Measurements from ENCODE around the gene FAM240A. TPM values are rescaled to one million over a fixed set of nuclear protein-coding genes. Genes with fewer than 3 reads are reported as not detected.

FAM240A gene
- total and polyA plus RNA-seq, 7 experiments from 2014 or later, result not detected

- ChIA-PET CTCF (interaction anchor here (0.7 to 6.8 kb wide), 17 partner anchors 9 to 1271 kb away, joined by 3 to 113 read pairs (median 4); partner anchors contain the start of gene RTP3), POLR2A (interaction anchor here (0.6 to 2.4 kb wide), 3 partner anchors 9 to 146 kb away, joined by 3 to 18 read pairs (median 3); no protein-coding TSS in a partner anchor)
- peaks cover 13 to 42% (median 30%) of the 10 kb centered on the region in 7 donors for H3K4me1 Mint-ChIP-seq
- no peaks in the 10 kb centered on the region for H3K9me3 Mint-ChIP-seq
- intact Hi-C loops (cut with micrococcal nuclease), result loop anchor here (1.0 to 2.0 kb wide), 4 partner anchors 63 to 142 kb away; partner anchors contain the start of gene ALS2CL (in 1 of the 2)
- peak overlapping the region; percentile 67 to 86 (median 79) for H3K4me3 Mint-ChIP-seq
- ATAC-seq (peak; percentile 98), DNase-seq (peak; percentile 61 to 82 (median 77))
- no peaks in the 10 kb centered on the region for H3K9me3 ChIP-seq (ENCODE audit: control insufficient read depth in 2 of 3, low read length in 3 of 3)
- H3K27ac ChIP-seq (ENCODE audit: low read depth, low read length), result peak overlapping the region; percentile 62
- peak overlapping the region; percentile 76 to 97 (median 90) for H3K27ac Mint-ChIP-seq
- peak overlapping the region; percentile 73 for H3K4me3 ChIP-seq (ENCODE audit: low read length)
- no peaks in the 10 kb centered on the region for H3K36me3 ChIP-seq (ENCODE audit: control insufficient read depth in 2 of 3, insufficient read depth in 3 of 3, low read length in 3 of 3)
- H3K27me3 ChIP-seq (ENCODE audit: control insufficient read depth in 2 of 2, insufficient read depth in 2 of 2, low read length in 2 of 2), result no peaks in the 10 kb centered on the region
- peaks cover 9 to 29% of the 10 kb centered on the region in 2 donors for H3K4me1 ChIP-seq (ENCODE audit: control insufficient read depth in 2 of 2, insufficient read depth in 2 of 2, low read length in 2 of 2)
- H3K36me3 Mint-ChIP-seq, result no peaks in the 10 kb centered on the region
- peaks cover 0 to 17% (median 0%) of the 10 kb centered on the region in 5 donors for H3K27me3 Mint-ChIP-seq
Measured at GRCh38 chr3:46629551-46630517, 17.5 kb downstream of the FAM240A start.

DNA sequence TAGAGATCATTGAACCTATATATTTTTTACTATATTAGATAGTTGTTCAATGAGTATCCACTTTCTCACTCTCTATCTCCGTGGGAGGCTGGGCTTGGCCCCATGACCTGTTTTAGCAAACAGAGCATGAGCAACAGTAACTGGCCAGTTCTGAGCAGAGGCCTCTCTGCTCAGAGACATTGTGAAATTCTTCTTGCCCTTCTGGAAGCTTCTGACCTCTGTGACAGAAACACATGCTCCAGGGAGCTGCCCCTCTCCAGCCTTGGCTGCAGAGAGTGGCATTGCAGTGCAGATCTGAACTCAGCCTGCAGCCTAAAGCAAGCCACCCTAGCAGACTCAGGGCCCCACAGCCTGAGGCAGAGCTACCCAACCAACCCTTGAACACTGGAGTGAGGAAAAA is 20.5 kb downstream of the FAM240A start:
- Histone ChIP-seq H3K4me1 (ENCODE audit: control insufficient read depth in 2 of 2, insufficient read depth in 2 of 2, low read length in 2 of 2) (peaks cover 9 to 31% of the 10 kb centered on the region in 2 donors), H3K9me3 (ENCODE audit: control insufficient read depth in 2 of 3, low read length in 3 of 3) (no peaks in the 10 kb centered on the region), H3K4me3 (ENCODE audit: low read length) (no peak overlapping the region), H3K27ac (ENCODE audit: low read depth, low read length) (no peak overlapping the region), H3K27me3 (ENCODE audit: control insufficient read depth in 2 of 2, insufficient read depth in 2 of 2, low read length in 2 of 2) (no peaks in the 10 kb centered on the region), H3K36me3 (ENCODE audit: control insufficient read depth in 2 of 3, insufficient read depth in 3 of 3, low read length in 3 of 3) (no peaks in the 10 kb centered on the region)
- DNase-seq, result no peak
- Mint-ChIP-seq H3K4me1 (peaks cover 13 to 46% (median 36%) of the 10 kb centered on the region in 7 donors), H3K27me3 (peaks cover 0 to 18% (median 0%) of the 10 kb centered on the region in 5 donors), H3K9me3 (no peaks in the 10 kb centered on the region), H3K36me3 (no peaks in the 10 kb centered on the region), H3K4me3 (no peak overlapping the region), H3K27ac (no peak overlapping the region)
- ChIA-PET CTCF (interaction anchor here (0.7 to 6.8 kb wide), 2 partner anchors 144 to 1018 kb away, joined by 3 to 113 read pairs; no protein-coding TSS in a partner anchor), POLR2A (no interaction called here)
- no peak for ATAC-seq
- intact Hi-C loops (cut with micrococcal nuclease), result no loop called here

DNA sequence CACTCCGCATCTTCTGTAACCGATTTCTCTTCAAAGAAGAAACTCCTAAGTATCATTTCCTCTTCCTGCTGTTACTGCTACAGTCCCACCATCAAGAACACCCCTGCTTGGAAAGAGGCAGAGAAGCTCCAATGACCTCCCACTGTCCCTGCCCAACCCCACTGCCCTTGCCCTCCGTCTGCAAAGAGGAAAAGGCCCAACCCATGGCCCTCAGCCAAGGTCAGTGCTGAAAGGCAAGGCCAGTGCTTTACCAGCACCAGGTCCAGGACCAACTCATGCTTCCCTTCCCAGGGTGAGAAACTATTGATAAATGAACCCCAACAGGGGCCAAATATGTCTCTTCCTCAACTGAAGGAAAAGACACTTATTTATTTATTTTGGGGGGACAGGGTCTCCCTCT is 22.5 kb downstream of the FAM240A start:
- Mint-ChIP-seq H3K4me1 (peaks cover 5 to 30% (median 20%) of the 10 kb centered on the region in 7 donors), H3K27me3 (peaks cover 0 to 16% (median 0%) of the 10 kb centered on the region in 5 donors), H3K27ac (peak overlapping the region in 2 of 9 donors; percentile 8 to 46), H3K36me3 (no peaks in the 10 kb centered on the region), H3K4me3 (peak overlapping the region in 1 of 10 donors; percentile 18), H3K9me3 (peaks cover 0 to 10% (median 0%) of the 10 kb centered on the region in 11 donors)
- DNase-seq (no peak), ATAC-seq (no peak)
- no peak overlapping the region for H3K4me3 ChIP-seq (ENCODE audit: low read length)
- ChIA-PET CTCF (interaction anchor here (1.1 kb wide), 1 partner anchor 146 kb away, joined by 3 read pairs; no protein-coding TSS in a partner anchor), POLR2A (no interaction called here)
- H3K27ac ChIP-seq (ENCODE audit: low read depth, low read length), result no peak overlapping the region
- intact Hi-C loops (cut with micrococcal nuclease), result no loop called here
- H3K9me3 ChIP-seq (ENCODE audit: control insufficient read depth in 2 of 3, low read length in 3 of 3), result no peaks in the 10 kb centered on the region
- H3K4me1 ChIP-seq (ENCODE audit: control insufficient read depth in 2 of 2, insufficient read depth in 2 of 2, low read length in 2 of 2), result peaks cover 5 to 20% of the 10 kb centered on the region in 2 donors
- no peaks in the 10 kb centered on the region for H3K27me3 ChIP-seq (ENCODE audit: control insufficient read depth in 2 of 2, insufficient read depth in 2 of 2, low read length in 2 of 2)
- no peaks in the 10 kb centered on the region for H3K36me3 ChIP-seq (ENCODE audit: control insufficient read depth in 2 of 3, insufficient read depth in 3 of 3, low read length in 3 of 3)

GRCh38 chr3:46639221-46639620 is 26.9 kb downstream of the FAM240A start:
- H3K4me3 ChIP-seq (ENCODE audit: low read length), result no peak overlapping the region
- peaks cover 0 to 8% of the 10 kb centered on the region in 2 donors for H3K4me1 ChIP-seq (ENCODE audit: control insufficient read depth in 2 of 2, insufficient read depth in 2 of 2, low read length in 2 of 2)
- Mint-ChIP-seq H3K4me3 (no peak overlapping the region), H3K27me3 (peaks cover 0 to 35% (median 9%) of the 10 kb centered on the region in 5 donors), H3K4me1 (peaks cover 0 to 17% (median 8%) of the 10 kb centered on the region in 7 donors), H3K9me3 (peaks cover 2 to 30% (median 13%) of the 10 kb centered on the region in 11 donors), H3K36me3 (peaks cover 0 to 12% (median 8%) of the 10 kb centered on the region in 5 donors), H3K27ac (no peak overlapping the region)
- H3K9me3 ChIP-seq (ENCODE audit: control insufficient read depth in 2 of 3, low read length in 3 of 3), result peaks cover 0 to 6% (median 0%) of the 10 kb centered on the region in 3 experiments
- ChIA-PET POLR2A (interaction anchor here (0.6 kb wide), 1 partner anchor 144 kb away, joined by 3 read pairs; no protein-coding TSS in a partner anchor), CTCF (interaction anchor here (1.0 to 1.4 kb wide), 2 partner anchors 9 to 151 kb away, joined by 4 read pairs; no protein-coding TSS in a partner anchor)
- H3K27ac ChIP-seq (ENCODE audit: low read depth, low read length), result no peak overlapping the region
- no peak for DNase-seq
- no peaks in the 10 kb centered on the region for H3K36me3 ChIP-seq (ENCODE audit: control insufficient read depth in 2 of 3, insufficient read depth in 3 of 3, low read length in 3 of 3)
- intact Hi-C loops (cut with micrococcal nuclease), result no loop called here
- ATAC-seq, result no peak
- H3K27me3 ChIP-seq (ENCODE audit: control insufficient read depth in 2 of 2, insufficient read depth in 2 of 2, low read length in 2 of 2), result no peaks in the 10 kb centered on the region

DNA sequence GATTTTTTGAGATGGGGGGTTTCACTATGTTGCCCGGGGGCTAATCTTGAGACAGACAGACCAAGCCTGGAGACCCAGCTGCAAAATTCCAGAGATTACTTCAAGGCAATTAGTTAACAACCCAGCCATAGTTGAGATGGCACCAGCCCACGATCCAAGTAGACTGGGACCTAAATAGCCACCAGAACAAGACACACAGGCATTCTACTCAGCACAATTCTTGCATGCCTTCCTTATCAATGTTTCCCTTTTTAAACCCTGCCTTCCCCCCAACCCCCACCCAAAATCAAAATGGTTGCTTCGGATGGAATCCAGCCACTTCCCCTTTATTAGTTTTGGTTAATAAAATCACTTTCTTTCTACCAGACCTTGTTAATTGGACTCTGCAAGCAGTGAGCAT is 28.6 kb downstream of the FAM240A start:
- Histone ChIP-seq H3K4me1 (ENCODE audit: control insufficient read depth in 2 of 2, insufficient read depth in 2 of 2, low read length in 2 of 2) (no peaks in the 10 kb centered on the region), H3K36me3 (ENCODE audit: control insufficient read depth in 2 of 3, insufficient read depth in 3 of 3, low read length in 3 of 3) (no peaks in the 10 kb centered on the region), H3K9me3 (ENCODE audit: control insufficient read depth in 2 of 3, low read length in 3 of 3) (peaks cover 0 to 6% (median 0%) of the 10 kb centered on the region in 3 experiments), H3K4me3 (ENCODE audit: low read length) (no peak overlapping the region), H3K27me3 (ENCODE audit: control insufficient read depth in 2 of 2, insufficient read depth in 2 of 2, low read length in 2 of 2) (no peaks in the 10 kb centered on the region), H3K27ac (ENCODE audit: low read depth, low read length) (no peak overlapping the region)
- peaks cover 0 to 39% (median 9%) of the 10 kb centered on the region in 5 donors for H3K27me3 Mint-ChIP-seq
- DNase-seq (no peak), ATAC-seq (no peak)
- H3K4me1 Mint-ChIP-seq, result peaks cover 0 to under 1% (median 0%) of the 10 kb centered on the region in 7 donors
- H3K36me3 Mint-ChIP-seq, result peaks cover 0 to 12% (median 8%) of the 10 kb centered on the region in 5 donors
- H3K4me3 Mint-ChIP-seq, result no peak overlapping the region
- H3K27ac Mint-ChIP-seq, result peak overlapping the region in 1 of 9 donors; percentile 20
- intact Hi-C loops (cut with micrococcal nuclease), result no loop called here
- ChIA-PET CTCF (interaction anchor here (0.6 kb wide), 1 partner anchor 226 kb away, joined by 3 read pairs; no protein-coding TSS in a partner anchor), POLR2A (no interaction called here)
- peaks cover 2 to 30% (median 13%) of the 10 kb centered on the region in 11 donors for H3K9me3 Mint-ChIP-seq

DNA sequence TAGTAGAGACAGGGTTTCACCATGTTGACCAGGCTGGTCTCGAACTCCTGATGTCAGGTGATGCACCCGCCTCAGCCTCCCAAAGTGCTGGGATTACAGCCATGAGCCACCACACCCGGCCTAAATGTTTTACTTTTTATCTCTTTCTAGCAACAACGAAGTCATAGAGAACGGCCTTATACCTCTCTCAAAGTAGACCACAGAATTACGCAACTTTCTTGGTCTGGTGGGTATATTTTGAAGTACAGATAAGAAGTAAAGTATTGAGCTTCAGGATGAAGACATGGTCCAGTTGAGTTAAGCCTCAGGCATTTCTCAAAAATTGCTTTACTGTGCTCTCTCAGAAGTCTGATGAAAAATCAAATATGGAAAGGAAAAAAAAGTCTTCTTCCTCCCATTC is 30.6 kb downstream of the FAM240A start:
- Histone ChIP-seq H3K4me3 (ENCODE audit: low read length) (no peak overlapping the region), H3K27me3 (ENCODE audit: control insufficient read depth in 2 of 2, insufficient read depth in 2 of 2, low read length in 2 of 2) (no peaks in the 10 kb centered on the region), H3K4me1 (ENCODE audit: control insufficient read depth in 2 of 2, insufficient read depth in 2 of 2, low read length in 2 of 2) (no peaks in the 10 kb centered on the region), H3K9me3 (ENCODE audit: control insufficient read depth in 2 of 3, low read length in 3 of 3) (peaks cover 0 to 6% (median 0%) of the 10 kb centered on the region in 3 experiments), H3K27ac (ENCODE audit: low read depth, low read length) (no peak overlapping the region), H3K36me3 (ENCODE audit: control insufficient read depth in 2 of 3, insufficient read depth in 3 of 3, low read length in 3 of 3) (no peaks in the 10 kb centered on the region)
- Mint-ChIP-seq H3K27me3 (peaks cover 0 to 45% (median 16%) of the 10 kb centered on the region in 5 donors), H3K4me1 (no peaks in the 10 kb centered on the region), H3K4me3 (no peak overlapping the region), H3K27ac (no peak overlapping the region), H3K9me3 (peaks cover 2 to 30% (median 13%) of the 10 kb centered on the region in 11 donors), H3K36me3 (peaks cover 0 to 12% (median 8%) of the 10 kb centered on the region in 5 donors)
- ATAC-seq, result no peak
- POLR2A ChIA-PET, result no interaction called here
- CTCF ChIA-PET, result no interaction called here
- intact Hi-C loops (cut with micrococcal nuclease), result no loop called here
- DNase-seq, result no peak
